GM12878 (cell line): ENCODE measurements around the gene BTG2. TPM values are rescaled to one million over a fixed set of nuclear protein-coding genes. Genes with fewer than 3 reads are reported as not detected.

ENCODE experiments used
- ATAC-seq: fragments of 200-7000 bp; cut with Tn5 transposase; 3 replicates; pipeline ENCODE4 v1.9.1; 2020; ENCODE audit warnings: mild to moderate bottlenecking, moderate library complexity
- BruUV-seq: library from RNA; stranded (reverse); fragments of 400-500 nt; replicated peaks from 2 replicates; lab custom pipeline; 2021; lab: Mats Ljungman, UMichigan
- CTCF ChIA-PET: fragments of 300-600 bp; sonication (Branson Sonifier 250); formaldehyde crosslinking; extraction: SDS; loops from one replicate; lab custom pipeline; 2021; ENCODE audit warnings: inconsistent platforms; lab: Yijun Ruan, JAX
- POLR2A ChIA-PET: fragments of 350-600 bp; formaldehyde crosslinking; extraction: SDS; loops from one replicate; lab custom pipeline; 2021; ENCODE audit warnings: inconsistent platforms; lab: Charles Lee
- RAD21 ChIA-PET: fragments of 300-600 bp; sonication (Branson Sonifier 250); formaldehyde crosslinking; loops from one replicate; lab custom pipeline; 2023; ENCODE audit warnings: antibody characterized with exemption; ENCODE audit not compliant: unreplicated experiment; lab: Charles Lee
- SMC1A ChIA-PET: fragments of 300-600 bp; sonication (Branson Sonifier 250); formaldehyde crosslinking; loops from one replicate; lab custom pipeline; 2023; ENCODE audit not compliant: unreplicated experiment, uncharacterized antibody; lab: Charles Lee
- DNase-seq: peaks from one replicate; pipeline ENCODE4 v3.0.0-alpha.2; 2011; ENCODE audit warnings: low read depth, low spot score
- FAIRE-seq: peaks from 3 replicates; lab custom pipeline; 2011; peaks lifted over from hg19 to GRCh38; lab: Jason Lieb, UNC
- H2AFZ ChIP-seq: 2 replicates; pipeline ENCODE4 v1.6.0; 2011; ENCODE audit warnings: low read depth, low read length, control low read depth; ENCODE audit not compliant: control insufficient read depth
- H3K27ac ChIP-seq: 2 replicates; pipeline ENCODE4 v1.5.1; 2011; ENCODE audit warnings: control low read depth; ENCODE audit not compliant: control insufficient read depth, insufficient read depth
- H3K27me3 ChIP-seq, 2 experiments: replicated peaks in 1 of 2; 2 replicates each; pipeline versions ENCODE4 v1.6.0 to v1.6.1; 2011; ENCODE audit warnings: low read length in 1 of 2; ENCODE audit not compliant: control insufficient read depth in 2 of 2, insufficient read depth in 2 of 2
- H3K36me3 ChIP-seq, 2 experiments: 2 replicates each; pipeline ENCODE4 v1.5.1; 2011; ENCODE audit warnings: low read length in 1 of 2; ENCODE audit not compliant: control insufficient read depth in 2 of 2, insufficient read depth in 2 of 2
- H3K4me1 ChIP-seq: 2 replicates; pipeline ENCODE4 v1.6.1; 2011; ENCODE audit warnings: mild to moderate bottlenecking, low read length, moderate library complexity, mixed read lengths; ENCODE audit not compliant: control insufficient read depth, insufficient read depth
- H3K4me2 ChIP-seq: 2 replicates; pipeline ENCODE4 v1.6.0; 2011; ENCODE audit warnings: control low read depth; ENCODE audit not compliant: control insufficient read depth, insufficient read depth
- H3K4me3 ChIP-seq: fragments of 200-600 bp; sonication (generic); 2 replicates; pipeline ENCODE4 v1.5.1; 2016
- H3K79me2 ChIP-seq: 2 replicates; pipeline ENCODE4 v1.6.0; 2011; ENCODE audit warnings: low read length; ENCODE audit not compliant: control insufficient read depth, insufficient read depth
- H3K9ac ChIP-seq: 2 replicates; pipeline ENCODE4 v1.8.0; 2011; ENCODE audit warnings: low read length, control low read depth, mixed read lengths; ENCODE audit not compliant: control insufficient read depth, insufficient read depth
- H3K9me3 ChIP-seq: replicated peaks from 3 replicates; pipeline ENCODE4 v1.5.1; 2011; ENCODE audit warnings: mild to moderate bottlenecking, low read length; ENCODE audit not compliant: control insufficient read depth, insufficient read depth
- H4K20me1 ChIP-seq: 2 replicates; pipeline ENCODE4 v1.6.0; 2011; ENCODE audit not compliant: control insufficient read depth, insufficient read depth
- CHD1 ChIP-seq: IDR thresholded peaks from 2 replicates; pipeline ENCODE4 v1.6.1; 2012; ENCODE audit warnings: low read depth, low read length, improper control_type of control experiment
- EZH2 ChIP-seq: IDR thresholded peaks from 2 replicates; pipeline ENCODE4 v1.6.1; 2012; ENCODE audit warnings: low read depth, mild to moderate bottlenecking, control low read depth, inconsistent platforms, low read length, borderline replicate concordance; ENCODE audit not compliant: control insufficient read depth
- JUNB ChIP-seq: IDR thresholded peaks from 2 replicates; pipeline ENCODE4 v1.6.1; 2016; ENCODE audit warnings: antibody characterized with exemption, mild to moderate bottlenecking
- KLF5 ChIP-seq: fragments of 450-650 bp; IDR thresholded peaks from 2 replicates; pipeline ENCODE4 v1.6.1; 2014; ENCODE audit warnings: mild to moderate bottlenecking; ENCODE audit not compliant: partially characterized antibody
- NR2F1 ChIP-seq: fragments of 450-650 bp; conservative IDR thresholded peaks from 2 replicates; pipeline ENCODE4 v1.6.1; 2017; ENCODE audit warnings: mild to moderate bottlenecking
- RAD21 ChIP-seq: IDR thresholded peaks from 2 replicates; pipeline ENCODE4 v1.6.1; 2011; ENCODE audit warnings: mild to moderate bottlenecking, low read depth, low read length, moderate library complexity; ENCODE audit not compliant: insufficient read depth
- RFX5 ChIP-seq: IDR thresholded peaks from 2 replicates; pipeline ENCODE4 v1.6.1; 2011; ENCODE audit warnings: low read depth, low read length, improper control_type of control experiment
- SIX5 ChIP-seq: IDR thresholded peaks from 2 replicates; pipeline ENCODE4 v1.6.1; 2011; ENCODE audit warnings: mild to moderate bottlenecking, low read depth, low read length, moderate library complexity; ENCODE audit not compliant: severe bottlenecking
- SMAD1 ChIP-seq: fragments of 450-650 bp; IDR thresholded peaks from 2 replicates; pipeline ENCODE4 v1.6.1; 2018; ENCODE audit warnings: mild to moderate bottlenecking, low read depth; ENCODE audit not compliant: partially characterized antibody
- SP1 ChIP-seq: IDR thresholded peaks from one replicate; pipeline ENCODE4 v1.6.1; 2011; ENCODE audit warnings: low read depth, low read length
- TARDBP ChIP-seq: IDR thresholded peaks from 2 replicates; pipeline ENCODE4 v1.6.1; 2016; ENCODE audit warnings: borderline replicate concordance
- TCF3 ChIP-seq: IDR thresholded peaks from 2 replicates; pipeline ENCODE4 v1.6.1; 2012; ENCODE audit warnings: low read depth, mild to moderate bottlenecking, low read length, borderline replicate concordance; ENCODE audit not compliant: insufficient read depth
- WRNIP1 ChIP-seq: IDR thresholded peaks from 2 replicates; pipeline ENCODE4 v1.6.1; 2011; ENCODE audit warnings: low read depth, low read length, improper control_type of control experiment, borderline replicate concordance
- ZNF217 ChIP-seq: fragments of 450-650 bp; IDR thresholded peaks from 2 replicates; pipeline ENCODE4 v1.6.1; 2017; ENCODE audit warnings: antibody characterized with exemption, mild to moderate bottlenecking
- WGBS: methylation state at CpG from one replicate; pipeline ENCODE4 v1.1.6; 2016; ENCODE audit warnings: low lambda C conversion rate; ENCODE audit not compliant: insufficient replicate concordance, insufficient coverage; ENCODE audit errors: missing lambda C conversion rate; 5-methylcytosine and 5-hydroxymethylcytosine counted together
- in situ Hi-C: fragments of 300-500 bp; cut with MboI; formaldehyde crosslinking; loops from 9 replicates; pipeline ENCODE4 v1.14.3; 2018; ENCODE audit warnings: mixed read lengths
- intact Hi-C: fragments of 100-400 bp; cut with micrococcal nuclease; formaldehyde crosslinking; loops from one replicate; pipeline ENCODE4 v1.14.2; 2022; ENCODE audit not compliant: unreplicated experiment
- polyA plus RNA-seq, 11 experiments: library from polyadenylated mRNA; depleted of rRNA in 4 of 11; unstranded in 6 of 11; stranded (reverse) in 5 of 11; fragments of >200 nt; fragmentation: Nextera tagmentation in 4 of 11; fragmentation: Illumina TruSeq in 1 of 11; extraction: Ambion mirVana in 4 of 11; extraction: Trizol in 1 of 11; gene quantifications; 1 replicate in 1 of 11; 2 replicates in 10 of 11; pipeline versions ENCODE4 v1.2.1 to v1.2.3, GENCODE V29; 2011 to 2016; ENCODE audit warnings: inconsistent platforms in 2 of 11, missing spikeins in 2 of 11, low read depth in 1 of 11
- total RNA-seq, 4 experiments: library from RNA; depleted of rRNA in 3 of 4; stranded (reverse); fragments of >200 nt in 3 of 4; fragmentation: Illumina TruSeq in 1 of 4; extraction: Trizol in 1 of 4; gene quantifications; 2 replicates each; pipeline versions ENCODE4 v1.2.1 to v1.2.3, GENCODE V29; 2013 to 2021
- TF ChIP-seq, protein P1 (sequence below): IDR thresholded peaks from 2 replicates; pipeline ENCODE4 v1.6.1; 2011; ENCODE audit warnings: mild to moderate bottlenecking, low read depth, low read length, moderate library complexity; ENCODE audit not compliant: insufficient replicate concordance
- TF ChIP-seq, protein P2 (sequence below): fragments of 450-650 bp; IDR thresholded peaks from 2 replicates; pipeline ENCODE4 v1.6.1; 2016; ENCODE audit warnings: mild to moderate bottlenecking

BTG2 gene
- total and polyA plus RNA-seq, 10 of the 15 experiments (the other 5 are each of a cell fraction or from before 2014, with no cell fraction given) = 23.3 to 160 (median 98.1) TPM

DNA sequence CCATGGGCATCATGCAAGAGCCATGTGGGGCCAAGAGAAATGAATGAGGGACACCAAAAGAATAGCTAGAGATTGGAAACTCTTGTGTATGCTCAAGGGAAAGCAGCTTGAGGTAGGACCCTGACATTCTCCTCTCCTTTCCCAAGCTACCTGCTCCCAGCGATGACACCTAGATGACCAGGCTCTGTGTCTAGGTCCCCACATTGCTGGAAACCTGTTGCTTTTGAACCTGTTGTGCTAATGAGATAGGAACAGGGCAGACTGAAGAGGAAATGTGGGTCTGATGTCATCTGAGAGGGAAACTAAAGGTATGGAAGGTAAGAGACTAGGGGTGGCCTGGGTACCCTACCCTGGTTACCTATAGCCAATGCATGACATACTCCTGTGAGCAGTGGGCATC is 43.8 kb downstream of the BTG2 start:
- in situ Hi-C loops (no loop called here), intact Hi-C loops (no loop called here)
- H3K79me2 ChIP-seq = no peaks in the 10 kb centered on the region
- DNase-seq = no peak
- no peaks in the 10 kb centered on the region; a peak in 1 of 4 replicates for H3K27me3 ChIP-seq
- no peaks in the 10 kb centered on the region for H4K20me1 ChIP-seq
- BruUV-seq = no TSS peak
- ChIA-PET RAD21 (no interaction called here), CTCF (interaction anchor here (1.5 to 20.4 kb wide), 4 partner anchors 8 to 139 kb away, joined by 6 to 854 read pairs (median 306); partner anchors contain the start of gene FMOD), SMC1A (interaction anchor here (1.4 to 15.1 kb wide), 2 partner anchors 8 to 94 kb away, joined by 3 to 295 read pairs; no protein-coding TSS in a partner anchor), POLR2A (no interaction called here)
- no peaks in the 10 kb centered on the region for H3K9me3 ChIP-seq
- no peak for TF ChIP-seq RFX5
- no peak for TF ChIP-seq NR2F1
- no peak for TF ChIP-seq JUNB
- TF ChIP-seq, protein P1, sequence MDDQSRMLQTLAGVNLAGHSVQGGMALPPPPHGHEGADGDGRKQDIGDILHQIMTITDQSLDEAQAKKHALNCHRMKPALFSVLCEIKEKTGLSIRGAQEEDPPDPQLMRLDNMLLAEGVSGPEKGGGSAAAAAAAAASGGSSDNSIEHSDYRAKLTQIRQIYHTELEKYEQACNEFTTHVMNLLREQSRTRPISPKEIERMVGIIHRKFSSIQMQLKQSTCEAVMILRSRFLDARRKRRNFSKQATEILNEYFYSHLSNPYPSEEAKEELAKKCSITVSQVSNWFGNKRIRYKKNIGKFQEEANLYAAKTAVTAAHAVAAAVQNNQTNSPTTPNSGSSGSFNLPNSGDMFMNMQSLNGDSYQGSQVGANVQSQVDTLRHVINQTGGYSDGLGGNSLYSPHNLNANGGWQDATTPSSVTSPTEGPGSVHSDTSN = no peak
- no peak for TF ChIP-seq ZNF217
- no peak for TF ChIP-seq RAD21
- TF ChIP-seq WRNIP1 = no peak
- TF ChIP-seq EZH2 = no peak
- TF ChIP-seq CHD1 = no peak
- no peak for TF ChIP-seq TARDBP
- no peak for TF ChIP-seq SIX5
- no peak for TF ChIP-seq TCF3
- no peak for TF ChIP-seq SP1
- no peak for TF ChIP-seq SMAD1
- TF ChIP-seq, protein P2, sequence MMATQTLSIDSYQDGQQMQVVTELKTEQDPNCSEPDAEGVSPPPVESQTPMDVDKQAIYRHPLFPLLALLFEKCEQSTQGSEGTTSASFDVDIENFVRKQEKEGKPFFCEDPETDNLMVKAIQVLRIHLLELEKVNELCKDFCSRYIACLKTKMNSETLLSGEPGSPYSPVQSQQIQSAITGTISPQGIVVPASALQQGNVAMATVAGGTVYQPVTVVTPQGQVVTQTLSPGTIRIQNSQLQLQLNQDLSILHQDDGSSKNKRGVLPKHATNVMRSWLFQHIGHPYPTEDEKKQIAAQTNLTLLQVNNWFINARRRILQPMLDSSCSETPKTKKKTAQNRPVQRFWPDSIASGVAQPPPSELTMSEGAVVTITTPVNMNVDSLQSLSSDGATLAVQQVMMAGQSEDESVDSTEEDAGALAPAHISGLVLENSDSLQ = no peak
- TF ChIP-seq KLF5 = no peak
- H3K4me3 ChIP-seq = no peak overlapping the region
- no peak for FAIRE-seq
- no peaks in the 10 kb centered on the region for H3K36me3 ChIP-seq
- no peaks in the 10 kb centered on the region for H3K4me1 ChIP-seq
- no peak for ATAC-seq
- no peak overlapping the region for H3K27ac ChIP-seq
- no peak overlapping the region for H3K4me2 ChIP-seq
- H2AFZ ChIP-seq = no peak overlapping the region
- no peak overlapping the region for H3K9ac ChIP-seq
- WGBS = 82% methylated on average over 1 of the region's 1 CpG
